GM11168 (cell line): ENCODE measurements around the gene TSHB.
"Not testable (repeated sequence)": the region's sequence is repeated elsewhere in the genome, so short reads cannot be mapped to it uniquely, and the experiment has no call there.

ENCODE experiments used
- in situ Hi-C: fragments of 300-500 bp; cut with MboI; formaldehyde crosslinking; loops from one replicate; pipeline ENCODE4 v1.12.0; 2022; ENCODE audit warnings: low sequenced_read_pairs; ENCODE audit not compliant: unreplicated experiment

TSHB gene

DNA sequence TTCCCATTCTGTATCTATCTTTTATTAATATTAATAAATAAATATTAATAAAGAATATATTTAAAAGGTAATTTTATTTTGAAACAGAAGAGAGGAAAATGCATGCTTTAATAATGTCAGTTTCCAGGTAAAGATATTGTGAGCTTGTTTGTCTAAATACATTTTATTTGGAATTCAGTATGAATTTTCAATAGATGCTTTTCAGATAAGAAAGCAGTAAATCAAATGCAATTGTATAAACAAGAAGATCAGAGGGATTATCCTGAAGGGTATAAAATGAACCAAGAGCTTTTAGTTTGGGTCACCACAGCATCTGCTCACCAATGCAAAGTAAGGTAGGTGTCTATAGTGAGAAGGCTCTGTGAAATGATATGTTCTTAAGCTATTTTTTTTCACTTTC, at the start of gene TSHB:
TSHB (plus strand) TSS at position 301 of the 400 bp plus-strand sequence. CDS start 3,537 bp downstream, outside the sequence.
- in situ Hi-C loops: no loop called here

DNA sequence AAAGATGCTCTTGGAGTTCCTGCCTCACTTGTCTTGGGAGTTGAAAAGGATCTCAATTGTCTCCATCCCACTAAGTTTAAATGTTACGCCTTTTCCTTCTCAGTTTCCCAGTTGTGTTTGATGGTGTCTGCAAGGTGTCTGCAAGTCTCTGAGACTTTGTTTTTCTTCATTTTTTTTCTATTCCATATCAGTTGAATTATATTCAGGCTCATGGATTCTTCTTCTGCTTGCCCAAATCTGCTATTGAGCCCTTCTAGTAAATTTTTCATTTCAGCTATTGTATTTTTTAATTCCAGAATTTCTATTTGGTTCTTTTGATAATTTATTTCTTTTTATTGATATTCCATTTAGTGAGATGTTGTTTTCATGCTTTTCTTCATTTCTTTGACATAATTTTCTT, 47.4 kb upstream of the TSHB start:
- in situ Hi-C loops: loop anchor here (10.0 to 25.0 kb wide), 2 partner anchors 53 to 605 kb away; no protein-coding TSS in a partner anchor

DNA sequence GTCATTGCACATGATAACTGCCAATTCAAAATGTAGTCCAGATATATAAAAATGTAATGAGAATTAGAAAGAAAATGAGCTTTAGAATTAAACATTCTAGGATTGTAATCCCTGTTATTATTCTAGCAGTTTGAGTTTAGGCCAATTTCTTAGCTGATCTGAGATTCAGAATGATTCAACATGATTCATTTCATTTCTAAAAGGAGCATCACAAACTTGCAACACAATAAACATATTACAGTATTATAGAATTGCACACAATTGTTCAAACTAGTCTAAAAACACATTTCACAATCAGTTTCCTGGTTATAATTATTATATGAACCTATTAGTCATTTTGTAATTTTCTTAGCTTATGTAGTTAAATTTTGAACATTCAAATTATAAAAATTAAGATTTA, 43.3 kb upstream of the TSHB start:
- in situ Hi-C loops: loop anchor here (10.0 to 25.0 kb wide), 2 partner anchors 49 to 601 kb away; no protein-coding TSS in a partner anchor

DNA sequence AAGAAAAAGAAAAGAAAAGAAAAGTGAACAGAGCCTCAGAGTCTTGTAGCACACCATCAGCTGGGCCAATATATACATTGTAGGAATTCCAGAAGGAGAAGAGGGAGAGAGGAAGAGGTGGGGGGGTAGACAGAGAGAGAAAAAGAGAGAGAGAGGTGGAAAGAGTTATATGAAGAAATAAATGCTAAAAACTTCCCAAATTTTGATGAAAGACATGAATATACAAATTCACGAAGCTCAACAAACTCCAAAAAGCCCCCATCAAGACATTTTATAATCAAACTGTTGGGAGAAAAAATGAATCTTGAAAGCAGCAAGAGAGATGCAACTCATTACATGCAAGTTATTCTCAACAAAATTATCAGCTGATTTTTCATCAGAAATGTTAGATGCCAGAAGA, 41.5 kb upstream of the TSHB start:
- in situ Hi-C loops: loop anchor here (10.0 to 25.0 kb wide), 2 partner anchors 47 to 599 kb away; no protein-coding TSS in a partner anchor

DNA sequence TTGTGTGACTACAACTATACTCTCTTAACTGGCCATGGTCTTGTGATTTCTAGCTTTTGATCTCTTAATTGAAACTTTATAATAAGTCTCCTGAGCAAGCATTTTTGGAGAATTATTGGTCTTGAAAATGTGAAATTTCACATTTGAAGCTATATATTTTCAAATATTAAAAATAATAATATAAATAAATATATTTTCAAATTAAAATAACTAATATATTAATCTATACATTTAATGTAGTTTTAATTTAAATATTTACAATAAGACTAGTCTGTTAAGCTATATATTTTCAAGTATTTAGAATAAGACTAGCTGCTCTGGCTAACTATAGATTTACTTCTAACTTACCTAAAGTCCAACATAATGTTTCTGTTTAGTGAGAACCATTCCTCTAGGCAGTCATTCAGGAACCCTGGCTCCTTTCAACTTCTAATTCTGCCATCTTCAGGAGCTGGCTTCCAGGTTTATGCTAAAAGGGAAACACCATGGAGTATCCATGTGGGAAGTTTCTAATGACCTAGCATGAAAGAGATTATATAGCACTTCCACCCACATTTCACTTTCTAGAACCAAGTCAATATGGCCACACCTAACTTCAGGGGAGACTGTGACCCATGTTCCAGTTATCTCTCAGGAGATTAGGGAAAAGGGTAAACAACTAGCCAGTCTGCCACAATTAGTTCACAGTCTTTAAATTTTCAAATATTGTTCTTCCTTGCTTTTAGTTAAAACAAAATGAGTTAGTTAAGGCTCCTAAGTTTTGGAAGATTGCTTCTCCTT, 31.9 kb upstream of the TSHB start:
- in situ Hi-C loops: loop anchor here (25.0 kb wide), 1 partner anchor 590 kb away; no protein-coding TSS in a partner anchor

DNA sequence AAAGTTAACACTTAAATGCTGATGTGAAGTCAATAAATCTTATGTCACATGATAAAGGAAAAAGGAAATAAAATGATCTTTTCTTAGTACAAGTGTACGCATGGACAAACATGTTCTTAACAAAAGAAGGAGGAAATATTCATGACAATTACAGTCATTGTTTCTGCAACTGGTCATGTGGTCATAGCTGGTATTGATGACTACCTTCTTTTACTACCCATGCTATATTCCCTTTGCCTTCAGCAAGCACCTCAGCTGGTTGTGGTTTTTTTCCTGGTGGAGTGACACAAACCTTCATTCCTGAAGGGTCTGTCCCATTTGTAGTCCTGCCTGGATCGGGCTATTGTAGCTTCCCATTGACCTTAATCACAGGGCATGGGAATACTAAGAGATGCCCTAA, 23.4 kb upstream of the TSHB start:
- in situ Hi-C loops: no loop called here

DNA sequence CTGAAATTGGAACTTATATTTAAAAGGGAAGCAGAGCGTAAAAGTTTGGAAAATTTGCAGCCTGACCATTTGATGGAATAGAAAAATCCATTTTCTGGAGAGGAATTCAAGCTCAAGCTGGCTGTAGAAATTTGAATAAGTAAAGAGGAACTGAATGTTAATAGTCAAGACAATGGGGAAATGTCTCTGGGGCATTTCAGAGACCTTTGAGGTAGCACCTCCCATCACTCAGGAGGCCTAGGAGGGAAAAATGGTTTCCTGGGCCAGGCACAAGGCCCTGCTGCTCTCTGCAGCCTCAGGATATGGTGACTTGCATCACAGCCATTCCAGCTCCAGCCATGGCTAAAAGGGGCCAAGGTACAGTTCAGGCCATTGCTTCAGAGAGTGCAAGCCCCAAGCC, 17.6 kb upstream of the TSHB start:
- in situ Hi-C loops: no loop called here

DNA sequence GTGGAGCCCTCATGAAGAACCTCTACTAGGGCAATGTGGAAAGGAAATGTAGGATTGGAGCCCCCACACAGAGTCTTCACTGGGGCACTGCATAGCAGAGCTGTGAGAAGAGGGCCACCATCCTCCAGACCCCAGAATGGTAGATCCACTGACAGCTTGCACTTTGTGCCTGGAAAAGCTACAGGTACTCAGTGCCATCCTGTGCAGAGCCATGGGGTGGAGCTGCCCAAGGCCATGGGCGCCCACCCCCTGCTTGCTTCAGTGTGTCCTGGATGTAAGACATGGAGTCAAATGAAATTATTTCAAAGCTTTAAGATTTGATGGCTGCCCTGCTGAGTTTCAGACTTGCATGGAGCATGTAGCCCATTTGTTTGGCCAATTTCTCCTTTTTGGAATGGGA, 17.2 kb upstream of the TSHB start:
- in situ Hi-C loops: no loop called here

DNA sequence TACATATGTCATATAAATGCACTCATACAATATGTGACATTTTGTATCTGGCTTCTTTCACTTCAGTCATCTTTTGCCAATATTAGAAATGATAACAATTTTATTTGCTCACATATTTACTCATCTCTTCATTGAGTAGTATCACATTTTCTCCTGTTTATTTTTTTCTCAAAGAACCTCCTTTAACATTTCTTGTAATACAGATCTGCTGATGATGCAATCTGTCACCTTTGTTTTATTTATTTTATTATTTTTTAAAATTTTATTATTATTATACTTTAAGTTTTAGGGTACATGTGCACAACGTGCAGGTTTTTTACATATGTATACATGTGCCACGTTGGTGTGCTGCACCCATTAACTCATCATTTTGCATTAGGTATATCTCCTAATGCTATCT, 15.8 kb upstream of the TSHB start:
- in situ Hi-C loops: no loop called here

DNA sequence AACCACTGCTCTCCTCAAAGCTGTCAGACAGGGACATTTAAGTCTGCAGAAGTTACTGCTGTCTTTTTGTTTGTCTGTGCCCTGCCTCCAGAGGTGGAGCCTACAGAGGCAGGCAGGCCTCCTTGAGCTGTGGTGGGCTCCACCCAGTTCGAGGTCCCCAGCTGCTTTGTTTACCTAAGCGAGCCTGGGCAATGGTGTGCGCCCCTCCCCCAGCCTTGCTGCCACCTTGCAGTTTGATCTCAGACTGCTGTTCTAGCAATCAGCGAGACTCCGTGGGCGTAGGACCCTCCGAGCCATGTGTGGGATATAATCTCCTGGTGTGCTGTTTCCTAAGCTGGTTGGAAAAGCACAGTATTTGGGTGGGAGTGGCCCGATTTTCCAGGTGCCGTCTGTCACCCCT, 10.1 kb upstream of the TSHB start:
- in situ Hi-C loops: not testable (repeated sequence)

DNA sequence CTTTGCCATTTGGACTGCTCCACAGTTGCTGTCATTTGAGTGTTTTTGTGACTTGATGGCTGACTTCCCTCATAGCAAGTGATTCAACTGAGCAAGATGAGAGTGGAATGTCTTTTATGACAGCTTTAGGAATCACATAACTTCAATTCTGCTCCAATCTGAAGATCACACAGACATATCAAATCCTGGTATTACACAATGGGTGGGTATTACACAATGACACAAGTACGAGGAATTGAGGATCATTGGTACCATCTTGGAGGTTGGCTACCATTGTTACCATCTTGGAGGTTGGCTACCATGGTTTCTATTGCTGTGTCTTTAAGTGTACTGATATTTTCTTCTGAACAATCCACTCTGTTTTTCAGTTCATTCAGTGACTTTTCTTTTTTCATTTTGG, 8.5 kb upstream of the TSHB start:
- in situ Hi-C loops: no loop called here

DNA sequence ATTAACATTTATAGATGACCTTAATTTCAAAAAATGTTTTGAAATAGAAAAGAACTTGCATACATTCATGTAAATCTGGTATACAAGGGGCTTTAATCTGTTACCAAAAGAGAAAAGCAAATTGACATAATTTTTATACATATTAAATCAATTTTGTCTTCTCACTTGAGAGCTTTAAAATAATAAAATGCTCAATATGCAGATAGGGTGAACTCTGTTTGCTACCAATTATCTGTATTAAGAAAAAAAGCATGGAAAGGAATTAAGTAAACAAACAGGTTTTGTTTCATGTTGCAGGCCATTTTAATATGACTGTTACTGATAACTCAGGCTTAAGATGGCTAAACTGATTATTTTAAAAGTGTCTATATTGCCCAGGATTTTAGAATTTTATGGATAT, 6.0 kb upstream of the TSHB start:
- in situ Hi-C loops: no loop called here

DNA sequence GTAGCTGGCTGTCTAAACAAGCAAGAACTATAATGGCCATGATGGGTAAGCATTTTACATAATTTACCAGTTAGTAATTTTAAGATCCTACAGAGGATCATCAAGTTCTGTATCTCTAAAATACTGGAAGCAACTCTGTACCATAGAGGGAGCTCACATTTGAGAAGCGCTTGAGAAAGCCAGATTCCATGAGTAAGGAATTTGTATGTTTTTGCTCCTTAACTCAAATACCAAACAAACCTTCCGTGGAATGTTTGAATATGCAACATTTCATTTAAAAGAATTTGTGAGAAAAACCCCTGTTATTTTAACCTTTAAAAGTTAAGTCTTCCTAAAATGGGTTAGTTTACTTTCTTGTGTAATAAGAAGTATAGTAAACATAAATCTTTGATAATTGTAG, 2.0 kb downstream of the TSHB start:
- in situ Hi-C loops: loop anchor here (10.0 kb wide), 1 partner anchor 47 kb away; no protein-coding TSS in a partner anchor

DNA sequence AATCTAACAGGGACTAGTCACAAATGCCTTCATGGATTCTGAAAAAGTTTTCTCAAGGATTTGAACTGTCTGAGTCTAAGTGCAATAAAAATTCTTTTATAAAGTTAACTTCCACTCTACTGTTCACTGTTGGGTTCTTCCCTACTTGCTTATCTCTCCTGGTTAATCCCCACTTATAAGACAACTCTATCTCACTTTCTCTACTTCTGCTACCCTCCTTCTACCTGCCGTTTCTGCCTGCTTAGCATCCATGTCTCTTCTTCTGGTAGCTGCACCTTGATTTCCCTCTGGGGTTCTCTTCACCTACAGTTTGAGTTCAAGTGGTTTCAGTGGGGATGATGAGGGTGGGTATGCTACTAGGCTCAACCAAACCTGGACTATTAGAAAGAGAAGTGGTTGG, 6.0 kb downstream of the TSHB start:
- in situ Hi-C loops: loop anchor here (10.0 kb wide), 1 partner anchor 51 kb away; no protein-coding TSS in a partner anchor

DNA sequence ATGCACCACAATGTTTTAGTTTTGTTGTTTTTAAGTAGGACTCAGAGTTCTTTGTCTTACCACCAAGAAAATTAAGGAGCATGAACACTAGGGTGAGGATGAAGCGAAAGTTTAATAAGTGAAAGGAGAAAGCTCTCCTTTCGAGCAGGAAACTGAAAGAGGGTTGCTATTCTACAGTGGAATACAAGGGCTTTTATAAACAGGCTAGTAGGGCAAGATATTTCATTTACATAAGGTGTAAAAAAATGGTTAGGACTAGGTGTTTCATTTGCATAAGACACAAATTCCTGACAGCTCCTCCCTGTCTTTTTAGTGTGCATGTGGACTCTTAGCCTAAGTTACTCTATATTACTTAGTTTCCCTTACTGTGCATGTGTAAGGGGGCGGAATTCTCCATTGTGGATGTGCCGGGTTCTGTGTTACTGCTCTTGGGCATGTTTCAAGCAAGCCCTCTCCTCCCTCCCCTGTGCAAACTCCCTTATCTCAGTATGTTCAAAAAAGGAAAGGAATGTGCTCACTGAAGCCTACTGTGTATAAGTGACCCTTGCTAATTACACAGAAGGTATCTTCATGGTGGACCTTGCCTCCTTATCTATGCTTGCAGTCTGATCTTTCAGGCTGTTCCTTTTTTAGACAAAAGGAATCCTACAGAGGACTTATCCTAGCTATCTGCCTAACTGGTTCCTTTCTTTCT, 7.3 kb downstream of the TSHB start:
- in situ Hi-C loops: loop anchor here (10.0 kb wide), 1 partner anchor 52 kb away; no protein-coding TSS in a partner anchor

DNA sequence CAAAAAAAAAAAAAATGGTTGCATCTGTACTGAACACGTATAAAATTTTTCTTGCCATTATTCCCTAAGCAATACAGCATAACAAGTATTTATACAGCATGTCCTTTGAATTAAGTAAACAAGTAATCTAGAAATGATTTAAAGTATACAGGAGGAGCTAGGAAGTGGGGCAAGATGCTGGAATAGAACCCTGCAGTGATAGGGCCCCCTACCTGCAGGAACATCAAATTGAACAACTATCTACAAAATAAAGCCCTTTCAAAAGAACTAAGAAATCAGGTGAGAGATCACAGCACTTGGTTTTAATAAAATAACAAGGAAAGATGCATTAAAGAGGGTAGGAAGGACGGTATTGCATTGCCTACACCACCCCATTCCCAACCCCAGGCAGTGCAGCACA, 10.9 kb downstream of the TSHB start:
- in situ Hi-C loops: no loop called here

DNA sequence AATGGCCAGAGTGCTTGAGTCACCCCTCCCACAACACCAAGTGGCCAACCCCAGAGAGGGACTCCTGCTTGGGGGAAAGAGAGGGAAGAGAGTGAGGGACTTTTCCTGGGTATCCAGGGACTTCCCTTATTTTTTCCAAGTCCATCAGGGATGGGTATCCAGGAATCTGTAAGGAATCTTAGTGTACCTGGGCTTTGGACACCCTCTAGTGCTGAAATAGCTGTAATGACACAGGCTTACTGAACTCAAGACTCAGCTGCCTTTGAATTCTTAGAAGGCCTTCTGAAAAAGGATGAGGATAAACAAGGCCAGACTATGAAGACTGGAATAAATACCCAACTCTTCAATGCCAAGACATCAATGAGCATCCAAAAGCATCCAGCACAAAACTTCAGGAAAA, 12.0 kb downstream of the TSHB start:
- in situ Hi-C loops: no loop called here

DNA sequence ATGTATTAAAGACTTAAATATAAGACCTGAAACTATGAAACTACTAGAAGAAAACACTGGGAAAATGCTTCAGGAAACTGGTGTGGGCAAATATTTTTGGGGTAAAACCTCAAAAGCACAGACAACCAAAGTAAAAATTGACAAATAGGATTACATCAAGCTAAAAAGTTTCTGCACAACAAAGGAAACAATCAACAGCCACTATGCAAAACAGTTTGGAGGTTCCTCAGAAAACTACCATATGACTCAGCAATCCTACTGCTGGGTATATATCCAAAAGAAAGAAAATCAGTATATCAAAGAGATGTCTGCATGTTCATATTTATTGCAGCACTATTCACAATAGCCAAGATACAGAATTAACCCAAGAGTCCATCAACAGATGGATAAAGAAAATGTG, 17.1 kb downstream of the TSHB start:
- in situ Hi-C loops: no loop called here

DNA sequence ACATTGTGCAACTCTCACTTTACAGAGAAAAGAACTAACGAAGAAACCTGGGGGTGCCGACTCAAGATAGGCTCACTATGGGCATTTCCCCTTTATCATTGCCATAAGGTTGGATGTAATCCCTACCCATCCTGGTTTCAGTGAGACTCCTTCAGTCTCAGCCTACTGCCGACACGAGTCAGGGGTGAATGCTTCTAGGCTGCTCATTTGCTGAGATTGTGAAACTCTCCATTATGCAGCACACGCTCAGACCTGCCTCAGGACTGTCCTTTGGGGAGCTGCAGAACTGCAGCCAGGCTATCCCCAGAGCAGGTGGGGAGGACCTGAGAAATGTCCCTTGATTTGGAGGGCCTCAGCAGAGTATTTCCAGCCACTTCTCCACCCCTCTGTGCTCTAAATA, 22.2 kb downstream of the TSHB start:
- in situ Hi-C loops: no loop called here

DNA sequence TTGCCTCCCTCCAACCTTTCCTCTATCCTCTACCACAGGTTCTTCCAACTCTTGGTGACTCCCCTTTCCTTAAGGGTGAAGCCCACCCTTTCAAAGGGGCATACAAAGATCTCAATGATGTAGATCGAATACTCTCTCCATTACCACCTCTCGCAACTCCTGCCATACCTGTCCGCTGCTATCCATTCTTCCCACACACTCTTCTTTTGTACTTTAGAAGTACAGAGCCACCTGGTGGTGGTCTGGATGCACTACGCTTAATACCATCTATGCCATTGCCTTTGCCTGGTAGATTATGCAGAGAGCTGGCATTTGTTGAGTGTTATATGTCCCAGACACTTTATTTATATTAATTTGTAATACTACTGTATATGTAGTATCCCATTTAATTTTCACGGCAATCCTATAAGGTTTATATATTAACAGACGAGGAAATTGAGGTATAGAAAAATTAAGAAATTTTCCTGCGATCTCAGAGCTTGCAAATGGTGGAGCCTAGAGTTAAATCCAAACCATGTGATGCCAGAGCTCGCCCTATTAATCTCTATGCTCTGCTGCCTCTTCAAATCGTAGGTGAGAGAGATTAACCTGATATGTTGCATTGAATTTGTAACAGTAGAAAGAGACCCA, 22.9 kb downstream of the TSHB start:
- in situ Hi-C loops: no loop called here

DNA sequence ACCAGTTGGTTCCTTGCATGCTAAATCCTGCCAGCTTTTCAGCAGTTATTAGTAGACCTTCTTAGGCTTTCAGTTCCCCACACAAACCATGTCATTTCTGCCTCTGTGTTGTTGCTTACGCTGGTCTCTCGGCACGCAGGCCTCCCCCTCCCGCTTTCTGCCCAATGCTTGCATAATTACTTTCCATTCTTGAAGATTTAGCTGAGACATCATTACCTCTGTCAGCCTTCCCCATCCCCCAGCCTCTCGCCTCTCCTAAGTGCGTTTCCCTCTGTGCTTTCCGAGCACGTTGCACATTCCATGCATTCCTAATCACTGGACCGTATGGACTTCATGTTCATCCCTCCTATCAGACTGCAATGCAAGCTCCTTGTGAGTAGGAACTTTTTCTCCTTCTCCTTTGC, 26.8 kb downstream of the TSHB start:
- in situ Hi-C loops: no loop called here
